Uterus (tissue), 2 donors: ENCODE measurements around the gene KCNAB1.

ENCODE experiments used
- CTCF ChIP-seq, 4 experiments: fragments of 200-600 bp in 2 of 4; fragments of 450-650 bp in 2 of 4; sonication (generic) in 2 of 4; IDR thresholded peaks; one replicate each; pipeline ENCODE4 v1.5.1; 2016 to 2019; ENCODE audit warnings: antibody characterized with exemption in 4 of 4, mild to moderate bottlenecking in 2 of 4, moderate library complexity in 1 of 4
- POLR2A ChIP-seq, 2 donors: fragments of 450-650 bp; IDR thresholded peaks; one replicate each; pipeline ENCODE4 v1.6.1; 2016; ENCODE audit warnings: antibody characterized with exemption in 2 of 2, mild to moderate bottlenecking in 1 of 2, moderate library complexity in 1 of 2

- TF ChIP-seq CTCF (IDR thresholded peaks at IDR 0.05) (no peak), POLR2A (IDR thresholded peaks at IDR 0.05) (no peak)
Observed at GRCh38 chr3:156383441-156384025, 263.2 kb downstream of the KCNAB1 start.
